ENCODE data around the gene SYNGAP1.

DNA sequence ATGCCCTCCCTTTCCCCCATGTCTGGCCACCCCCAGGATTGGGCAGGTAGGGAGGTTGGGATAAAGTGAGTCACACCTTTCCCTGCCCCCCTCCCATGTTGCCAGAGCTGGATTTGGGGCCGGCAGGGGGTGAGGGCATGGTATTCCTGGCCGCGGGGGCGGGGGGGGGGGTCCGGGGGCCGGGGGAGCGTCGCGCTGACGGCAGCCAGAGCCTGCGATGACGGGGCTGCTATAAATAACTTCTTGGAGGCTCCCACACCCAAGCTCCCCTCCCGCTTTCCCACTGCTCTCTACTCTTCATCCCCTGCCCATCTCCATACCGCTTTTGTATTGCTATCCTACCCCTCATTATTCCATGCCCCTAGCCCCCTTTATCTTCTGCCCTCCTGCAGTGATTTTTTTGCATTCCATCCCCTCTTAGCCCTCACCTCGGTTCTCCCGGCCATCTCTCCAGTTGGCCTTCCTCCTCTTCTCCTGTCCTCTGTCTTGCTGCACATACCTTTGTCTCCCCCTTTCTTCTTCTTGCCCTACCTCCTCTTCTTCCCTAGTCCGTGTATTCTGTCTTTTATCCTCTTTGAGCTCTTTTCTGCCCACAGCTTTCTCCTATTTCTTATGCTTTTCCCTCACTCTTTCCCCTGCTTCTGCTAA, 13.8 kb downstream of the SYNGAP1 start:
- no peak for TF ChIP-seq POLR2A (IDR thresholded peaks at IDR 0.05)
- TF ChIP-seq, protein P1, sequence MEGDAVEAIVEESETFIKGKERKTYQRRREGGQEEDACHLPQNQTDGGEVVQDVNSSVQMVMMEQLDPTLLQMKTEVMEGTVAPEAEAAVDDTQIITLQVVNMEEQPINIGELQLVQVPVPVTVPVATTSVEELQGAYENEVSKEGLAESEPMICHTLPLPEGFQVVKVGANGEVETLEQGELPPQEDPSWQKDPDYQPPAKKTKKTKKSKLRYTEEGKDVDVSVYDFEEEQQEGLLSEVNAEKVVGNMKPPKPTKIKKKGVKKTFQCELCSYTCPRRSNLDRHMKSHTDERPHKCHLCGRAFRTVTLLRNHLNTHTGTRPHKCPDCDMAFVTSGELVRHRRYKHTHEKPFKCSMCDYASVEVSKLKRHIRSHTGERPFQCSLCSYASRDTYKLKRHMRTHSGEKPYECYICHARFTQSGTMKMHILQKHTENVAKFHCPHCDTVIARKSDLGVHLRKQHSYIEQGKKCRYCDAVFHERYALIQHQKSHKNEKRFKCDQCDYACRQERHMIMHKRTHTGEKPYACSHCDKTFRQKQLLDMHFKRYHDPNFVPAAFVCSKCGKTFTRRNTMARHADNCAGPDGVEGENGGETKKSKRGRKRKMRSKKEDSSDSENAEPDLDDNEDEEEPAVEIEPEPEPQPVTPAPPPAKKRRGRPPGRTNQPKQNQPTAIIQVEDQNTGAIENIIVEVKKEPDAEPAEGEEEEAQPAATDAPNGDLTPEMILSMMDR (IDR thresholded peaks at IDR 0.05 in 4 of 5, conservative IDR thresholded peaks at IDR 0.05 in 1 of 5), result no peak

Measured in gastrocnemius medialis (tissue), 4 donors.